Activated CD4-positive, alpha-beta memory T cell treated with anti-CD3 and anti-CD28 coated beads, Interleukin-2, amount 10 ng/mL, durations not matched to agents 7 days and 5 days (primary cell): ENCODE measurements around the gene LUZP1. TPM values are rescaled to one million over a fixed set of nuclear protein-coding genes. Genes with fewer than 3 reads are reported as not detected.

Experiments used
- CTCF ChIA-PET: fragments of 350-600 bp; sonication (Branson Sonifier 250); formaldehyde crosslinking; loops from one replicate; lab custom pipeline; 2021; ENCODE audit warnings: antibody characterized with exemption, inconsistent platforms; lab: Charles Lee
- POLR2A ChIA-PET: fragments of 350-600 bp; sonication (Branson Sonifier 250); formaldehyde crosslinking; loops from one replicate; lab custom pipeline; 2021; ENCODE audit warnings: antibody characterized with exemption; lab: Charles Lee
- DNase-seq: peaks from one replicate; pipeline ENCODE4 v3.0.0-alpha.2; 2020
- H3K27ac Mint-ChIP-seq: one replicate; pipeline ENCODE4 v1.8.0; 2021; ENCODE audit warnings: mild to moderate bottlenecking, mixed read lengths
- H3K27me3 Mint-ChIP-seq: one replicate; pipeline ENCODE4 v1.8.0; 2021; ENCODE audit warnings: mixed read lengths
- H3K36me3 Mint-ChIP-seq: one replicate; pipeline ENCODE4 v1.8.0; 2021; ENCODE audit warnings: low read depth, mixed read lengths
- H3K4me1 Mint-ChIP-seq: one replicate; pipeline ENCODE4 v1.8.0; 2021; ENCODE audit warnings: mixed read lengths
- H3K4me3 Mint-ChIP-seq: one replicate; pipeline ENCODE4 v1.8.0; 2021; ENCODE audit warnings: mild to moderate bottlenecking, mixed read lengths
- H3K9me3 Mint-ChIP-seq: one replicate; pipeline ENCODE4 v1.8.0; 2021; ENCODE audit warnings: mixed read lengths
- total RNA-seq, 2 experiments: library from RNA; stranded (reverse); gene quantifications; one replicate each; pipeline ENCODE4 v1.2.3, GENCODE V29; 2021

The LUZP1 gene
- total RNA-seq, 2 experiments from 2014 or later: 19.4 to 21.8 TPM

GRCh38 chr1:23088027-23088426 is 80.6 kb downstream of the LUZP1 start:
- H3K4me3 Mint-ChIP-seq: no peak overlapping the region
- H3K27me3 Mint-ChIP-seq: no peaks in the 10 kb centered on the region
- ChIA-PET POLR2A (no interaction called here), CTCF (interaction anchor here (2.7 kb wide), 1 partner anchor 96 kb away, joined by 9 read pairs; no protein-coding TSS in a partner anchor)
- H3K4me1 Mint-ChIP-seq: no peaks in the 10 kb centered on the region
- DNase-seq: no peak
- no peaks in the 10 kb centered on the region for H3K9me3 Mint-ChIP-seq
- peaks cover 30% of the 10 kb centered on the region for H3K36me3 Mint-ChIP-seq
- H3K27ac Mint-ChIP-seq: no peak overlapping the region

DNA sequence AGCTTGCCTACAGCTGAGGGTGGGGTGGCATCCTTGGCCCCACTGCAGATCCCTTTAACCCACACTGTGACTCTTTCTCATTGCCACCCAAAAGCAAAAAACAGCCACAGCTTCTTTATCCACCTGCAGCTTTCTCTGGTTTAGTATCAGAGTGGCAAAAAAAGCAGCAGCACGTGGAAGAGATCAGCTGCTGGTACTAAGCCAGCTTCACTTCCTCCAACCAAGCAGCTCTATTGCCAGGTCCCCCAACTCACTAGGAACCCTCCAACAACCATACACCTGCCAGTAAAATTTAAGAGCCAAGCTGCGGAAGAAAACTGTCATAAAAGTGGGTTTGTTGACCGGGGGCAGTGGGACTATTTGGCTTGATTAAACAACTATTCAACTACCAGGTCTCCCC is 83.0 kb downstream of the LUZP1 start:
- POLR2A ChIA-PET: interaction anchor here (1.4 kb wide), 1 partner anchor 99 kb away, joined by 3 read pairs; no protein-coding TSS in a partner anchor
- no peak overlapping the region for H3K27ac Mint-ChIP-seq

DNA sequence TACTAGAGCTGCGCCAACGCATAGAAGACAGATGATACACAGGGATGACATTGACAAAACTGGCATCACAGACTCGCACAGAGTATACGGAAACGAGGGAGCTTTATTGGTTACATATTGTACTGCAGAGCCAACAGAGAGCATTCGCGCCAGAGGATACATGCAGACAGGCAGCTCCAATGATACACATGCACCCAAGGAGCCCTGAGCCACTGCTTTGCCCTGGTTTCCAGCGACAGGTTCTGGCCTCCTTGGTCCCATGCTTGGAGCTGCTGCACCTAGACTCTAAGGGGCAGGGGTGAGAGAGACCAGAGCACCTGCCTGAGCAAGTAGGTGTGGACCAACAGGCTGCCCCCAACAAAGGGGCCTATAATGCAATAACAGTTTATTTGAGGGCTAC is 83.8 kb downstream of the LUZP1 start:
- H3K36me3 Mint-ChIP-seq: peaks cover 56% of the 10 kb centered on the region
- H3K27me3 Mint-ChIP-seq: no peaks in the 10 kb centered on the region
- DNase-seq: no peak
- H3K27ac Mint-ChIP-seq: no peak overlapping the region
- H3K4me3 Mint-ChIP-seq: no peak overlapping the region
- CTCF ChIA-PET: interaction anchor here (2.3 kb wide), 1 partner anchor 99 kb away, joined by 11 read pairs; no protein-coding TSS in a partner anchor
- POLR2A ChIA-PET: interaction anchor here (1.1 to 1.4 kb wide), 2 partner anchors 16 to 100 kb away, joined by 3 read pairs; no protein-coding TSS in a partner anchor
- H3K9me3 Mint-ChIP-seq: no peaks in the 10 kb centered on the region
- no peaks in the 10 kb centered on the region for H3K4me1 Mint-ChIP-seq

More for the DNA sequence above, 83.0 kb downstream of the LUZP1 start:
- Mint-ChIP-seq H3K36me3 (peaks cover 48% of the 10 kb centered on the region), H3K4me3 (no peak overlapping the region), H3K4me1 (no peaks in the 10 kb centered on the region), H3K27me3 (no peaks in the 10 kb centered on the region), H3K9me3 (no peaks in the 10 kb centered on the region)
- CTCF ChIA-PET: interaction anchor here (2.3 kb wide), 1 partner anchor 98 kb away, joined by 11 read pairs; no protein-coding TSS in a partner anchor
- DNase-seq: no peak

- Mint-ChIP-seq H3K4me1 (no peaks in the 10 kb centered on the region), H3K36me3 (peaks cover 66% of the 10 kb centered on the region), H3K27ac (no peak overlapping the region), H3K4me3 (no peak overlapping the region), H3K27me3 (no peaks in the 10 kb centered on the region), H3K9me3 (no peaks in the 10 kb centered on the region)
- CTCF ChIA-PET: no interaction called here
- DNase-seq: no peak
- POLR2A ChIA-PET: no interaction called here
These were observed 84.8 kb downstream of the LUZP1 start for GRCh38 chr1:23083714-23084480.

GRCh38 chr1:23081376-23081775 is 87.3 kb downstream of the LUZP1 start:
- ChIA-PET CTCF (interaction anchor here (2.8 kb wide), 1 partner anchor 103 kb away, joined by 15 read pairs; no protein-coding TSS in a partner anchor), POLR2A (no interaction called here)
- Mint-ChIP-seq H3K4me1 (no peaks in the 10 kb centered on the region), H3K27me3 (no peaks in the 10 kb centered on the region), H3K4me3 (no peak overlapping the region), H3K9me3 (no peaks in the 10 kb centered on the region), H3K36me3 (peaks cover 74% of the 10 kb centered on the region), H3K27ac (no peak overlapping the region)
- no peak for DNase-seq

DNA sequence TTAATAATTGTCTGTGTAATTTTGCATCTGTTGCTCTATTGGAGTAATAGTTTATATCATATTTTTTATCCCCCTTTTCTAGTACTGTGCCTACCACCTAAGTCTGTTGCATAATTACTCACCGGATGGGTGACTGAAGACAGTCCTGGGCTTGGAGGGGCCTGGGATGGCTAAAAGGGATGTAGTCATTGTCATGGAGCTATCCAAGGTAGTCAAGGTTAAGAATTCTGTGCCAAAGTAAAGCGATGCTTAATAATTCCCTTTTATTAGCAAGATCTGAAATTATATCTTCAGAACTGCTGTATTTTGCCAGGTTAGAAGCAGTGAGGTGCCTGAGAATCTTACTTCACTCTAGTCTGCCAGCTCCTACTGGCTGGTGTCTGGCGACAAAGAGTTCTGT is 87.8 kb downstream of the LUZP1 start:
- ChIA-PET POLR2A (no interaction called here), CTCF (interaction anchor here (2.8 kb wide), 1 partner anchor 103 kb away, joined by 15 read pairs; no protein-coding TSS in a partner anchor)
- Mint-ChIP-seq H3K27ac (no peak overlapping the region), H3K36me3 (peaks cover 72% of the 10 kb centered on the region), H3K4me1 (no peaks in the 10 kb centered on the region), H3K9me3 (no peaks in the 10 kb centered on the region), H3K4me3 (no peak overlapping the region), H3K27me3 (no peaks in the 10 kb centered on the region)
- DNase-seq: no peak

GRCh38 chr1:23079025-23079424 is 89.6 kb downstream of the LUZP1 start:
- no peaks in the 10 kb centered on the region for H3K9me3 Mint-ChIP-seq

GRCh38 chr1:23074012-23074411 is 94.6 kb downstream of the LUZP1 start:
- Mint-ChIP-seq H3K36me3 (peaks cover 53% of the 10 kb centered on the region), H3K4me1 (no peaks in the 10 kb centered on the region), H3K4me3 (no peak overlapping the region), H3K9me3 (no peaks in the 10 kb centered on the region), H3K27ac (no peak overlapping the region), H3K27me3 (no peaks in the 10 kb centered on the region)
- DNase-seq: no peak
- ChIA-PET POLR2A (no interaction called here), CTCF (interaction anchor here (0.6 to 1.3 kb wide), 2 partner anchors 46 to 111 kb away, joined by 3 to 4 read pairs; no protein-coding TSS in a partner anchor)

More at GRCh38 chr1:23079025-23079424, 89.6 kb downstream of the LUZP1 start:
- Mint-ChIP-seq H3K36me3 (peaks cover 70% of the 10 kb centered on the region), H3K4me1 (no peaks in the 10 kb centered on the region), H3K27ac (no peak overlapping the region), H3K4me3 (no peak overlapping the region), H3K27me3 (no peaks in the 10 kb centered on the region)
- CTCF ChIA-PET: interaction anchor here (1.3 kb wide), 1 partner anchor 105 kb away, joined by 5 read pairs; no protein-coding TSS in a partner anchor
- DNase-seq: no peak
- POLR2A ChIA-PET: no interaction called here

- Mint-ChIP-seq H3K4me3 (no peak overlapping the region), H3K4me1 (no peaks in the 10 kb centered on the region), H3K36me3 (peaks cover 62% of the 10 kb centered on the region), H3K27ac (no peak overlapping the region), H3K9me3 (no peaks in the 10 kb centered on the region), H3K27me3 (no peaks in the 10 kb centered on the region)
- ChIA-PET POLR2A (no interaction called here), CTCF (interaction anchor here (0.6 to 1.3 kb wide), 2 partner anchors 54 to 115 kb away, joined by 3 to 4 read pairs; partner anchors contain the start of gene TEX46)
- DNase-seq: no peak
These were observed 99.0 kb downstream of the LUZP1 start for GRCh38 chr1:23069675-23070074.

- no peaks in the 10 kb centered on the region for H3K9me3 Mint-ChIP-seq
- peaks cover 59% of the 10 kb centered on the region for H3K36me3 Mint-ChIP-seq
- POLR2A ChIA-PET: interaction anchor here (0.9 kb wide), 1 partner anchor 16 kb away, joined by 3 read pairs; no protein-coding TSS in a partner anchor
- no peaks in the 10 kb centered on the region for H3K27me3 Mint-ChIP-seq
- no peak overlapping the region for H3K27ac Mint-ChIP-seq
- no peak for DNase-seq
- H3K4me1 Mint-ChIP-seq: no peaks in the 10 kb centered on the region
- H3K4me3 Mint-ChIP-seq: no peak overlapping the region
- CTCF ChIA-PET: no interaction called here
These were observed 99.5 kb downstream of the LUZP1 start for GRCh38 chr1:23069149-23069548.

DNA sequence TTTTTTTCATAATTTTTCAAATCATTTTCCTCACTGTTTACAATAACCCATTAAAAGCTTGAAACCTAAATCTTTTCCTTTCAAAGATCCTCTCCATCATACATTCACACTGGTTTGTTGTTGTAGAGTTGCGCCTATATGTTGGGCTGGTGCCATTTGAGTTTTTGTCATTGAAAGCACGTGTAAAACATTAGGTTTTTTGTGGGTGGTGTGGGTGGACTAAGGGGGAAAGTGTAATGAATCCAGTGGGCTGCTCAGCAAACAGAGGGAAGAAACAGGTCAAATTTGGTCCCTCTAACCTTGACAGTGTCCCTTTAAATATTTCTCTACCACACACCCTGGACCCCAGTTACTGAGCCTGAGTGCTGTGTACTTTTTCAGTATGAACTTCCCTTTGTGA is 102.6 kb downstream of the LUZP1 start:
- ChIA-PET POLR2A (no interaction called here), CTCF (interaction anchor here (2.1 kb wide), 1 partner anchor 119 kb away, joined by 5 read pairs; no protein-coding TSS in a partner anchor)
- Mint-ChIP-seq H3K4me3 (no peak overlapping the region), H3K9me3 (no peaks in the 10 kb centered on the region), H3K36me3 (peaks cover 41% of the 10 kb centered on the region), H3K27ac (no peak overlapping the region), H3K27me3 (no peaks in the 10 kb centered on the region), H3K4me1 (no peaks in the 10 kb centered on the region)
- DNase-seq: no peak

GRCh38 chr1:23065385-23065784 is 103.3 kb downstream of the LUZP1 start:
- ChIA-PET CTCF (interaction anchor here (2.1 kb wide), 1 partner anchor 119 kb away, joined by 5 read pairs; no protein-coding TSS in a partner anchor), POLR2A (no interaction called here)
- H3K9me3 Mint-ChIP-seq: no peaks in the 10 kb centered on the region
- no peak overlapping the region for H3K4me3 Mint-ChIP-seq
- DNase-seq: no peak
- H3K4me1 Mint-ChIP-seq: no peaks in the 10 kb centered on the region
- H3K27ac Mint-ChIP-seq: no peak overlapping the region
- peaks cover 44% of the 10 kb centered on the region for H3K36me3 Mint-ChIP-seq
- H3K27me3 Mint-ChIP-seq: no peaks in the 10 kb centered on the region

DNA sequence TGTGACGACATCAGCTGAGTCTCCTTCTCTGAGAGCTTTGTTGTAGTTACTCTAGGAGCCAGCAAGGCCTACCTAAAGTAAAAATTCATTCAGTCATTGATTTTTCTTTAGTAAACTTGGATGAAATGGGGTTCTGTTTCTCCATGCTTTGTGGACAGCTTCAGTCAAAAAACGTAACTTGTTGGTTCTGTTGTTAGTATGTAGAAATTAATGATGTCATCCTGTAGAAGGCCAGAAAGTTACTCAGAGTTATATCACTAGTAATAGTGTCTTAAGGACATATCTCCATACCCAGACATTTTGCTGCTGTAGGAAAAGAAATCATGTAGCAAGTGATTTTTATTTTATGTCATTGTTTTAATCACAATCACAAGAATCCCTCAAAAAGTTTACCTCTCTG is 106.4 kb downstream of the LUZP1 start:
- Mint-ChIP-seq H3K4me1 (no peaks in the 10 kb centered on the region), H3K27ac (no peak overlapping the region), H3K9me3 (no peaks in the 10 kb centered on the region), H3K36me3 (peaks cover 42% of the 10 kb centered on the region), H3K4me3 (no peak overlapping the region), H3K27me3 (no peaks in the 10 kb centered on the region)
- CTCF ChIA-PET: interaction anchor here (0.6 to 1.4 kb wide), 2 partner anchors 65 to 122 kb away, joined by 3 to 5 read pairs; no protein-coding TSS in a partner anchor
- DNase-seq: no peak
- POLR2A ChIA-PET: no interaction called here
